Measurements from ENCODE around the gene POLN. TPM values are rescaled to one million over a fixed set of nuclear protein-coding genes. Genes with fewer than 3 reads are reported as not detected.
"Not testable (repeated sequence)": the region's sequence is repeated elsewhere in the genome, so short reads cannot be mapped to it uniquely, and the experiment has no call there.

POLN gene
- polyA plus RNA-seq, 1 donor: 6.6 TPM

DNA sequence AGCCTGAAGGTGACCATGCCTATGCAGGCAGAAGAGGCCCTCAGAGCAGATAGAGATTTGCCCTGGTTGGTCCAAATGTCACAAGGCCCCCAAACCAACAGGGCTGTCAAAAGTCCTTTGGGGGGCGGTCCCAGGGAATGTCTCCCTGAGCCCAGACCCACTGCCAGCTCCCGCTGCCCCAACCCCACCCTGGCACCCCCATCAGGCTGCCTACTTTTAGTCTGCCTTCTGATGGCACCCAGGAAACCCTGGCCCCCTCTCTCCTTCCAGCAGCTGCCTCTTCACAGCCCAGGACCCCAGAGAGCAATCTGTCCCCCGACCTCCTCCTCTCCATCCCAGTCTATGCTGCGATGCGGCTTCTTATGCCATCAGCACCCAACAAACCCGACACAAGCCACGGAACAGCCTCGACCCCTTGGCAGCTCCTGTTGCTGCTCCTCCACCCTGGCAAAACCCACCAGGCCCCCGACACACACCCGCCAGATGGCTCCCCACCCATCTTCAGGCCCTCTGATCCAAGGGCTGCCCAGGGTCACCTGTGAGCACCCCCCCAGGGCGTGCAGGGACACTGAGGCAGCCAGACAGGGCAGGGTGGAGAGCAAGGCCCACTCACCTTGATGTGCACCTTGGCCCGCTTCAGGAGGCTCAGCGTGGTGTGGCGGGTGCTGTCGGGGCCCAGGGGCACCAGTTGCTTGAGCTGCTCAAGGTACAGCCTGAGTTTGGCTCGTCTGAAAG lies 10.0 kb upstream of the POLN start:
- DNase-seq: no peak

DNA sequence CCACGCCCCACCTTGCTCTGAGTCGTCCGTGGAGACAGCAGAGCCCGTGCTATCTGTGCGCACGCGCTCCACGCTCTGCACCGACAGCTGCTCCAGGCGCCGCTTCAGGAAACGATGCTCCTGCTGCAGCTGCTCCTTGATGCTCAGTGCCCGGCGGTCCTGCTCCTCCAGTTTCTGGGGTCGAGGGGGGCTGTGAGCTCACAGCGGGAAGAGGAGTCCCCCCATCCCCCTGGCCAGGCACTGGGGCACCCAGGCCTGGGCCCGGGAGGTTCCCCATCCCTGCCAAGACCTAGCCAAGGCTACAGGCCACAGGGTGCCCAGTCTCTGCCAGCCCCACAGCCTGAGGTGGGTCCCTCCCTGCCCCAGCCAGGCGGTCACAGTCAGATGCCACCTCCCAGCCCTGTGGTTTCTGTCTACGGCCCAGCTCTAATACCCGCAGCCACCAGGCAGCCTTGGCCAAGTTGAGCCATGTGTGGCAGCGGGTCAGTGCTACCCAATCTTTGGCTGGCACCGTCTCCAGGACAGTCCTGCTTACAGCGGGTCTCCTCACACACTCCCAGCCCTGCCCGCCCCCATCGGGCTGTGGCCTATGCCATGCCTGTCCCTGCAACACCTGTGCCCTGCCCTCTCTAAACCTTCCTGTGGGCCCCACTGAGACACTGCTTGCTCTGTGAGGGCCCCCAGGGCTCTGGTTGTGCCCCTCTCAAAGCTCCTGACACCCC lies 9.3 kb upstream of the POLN start:
- no peak for DNase-seq

- DNase-seq: no peak
Observed at GRCh38 chr4:2250357-2251072, 8.6 kb upstream of the POLN start.

GRCh38 chr4:2249526-2250356 lies 7.8 kb upstream of the POLN start:
- no peak for DNase-seq

DNA sequence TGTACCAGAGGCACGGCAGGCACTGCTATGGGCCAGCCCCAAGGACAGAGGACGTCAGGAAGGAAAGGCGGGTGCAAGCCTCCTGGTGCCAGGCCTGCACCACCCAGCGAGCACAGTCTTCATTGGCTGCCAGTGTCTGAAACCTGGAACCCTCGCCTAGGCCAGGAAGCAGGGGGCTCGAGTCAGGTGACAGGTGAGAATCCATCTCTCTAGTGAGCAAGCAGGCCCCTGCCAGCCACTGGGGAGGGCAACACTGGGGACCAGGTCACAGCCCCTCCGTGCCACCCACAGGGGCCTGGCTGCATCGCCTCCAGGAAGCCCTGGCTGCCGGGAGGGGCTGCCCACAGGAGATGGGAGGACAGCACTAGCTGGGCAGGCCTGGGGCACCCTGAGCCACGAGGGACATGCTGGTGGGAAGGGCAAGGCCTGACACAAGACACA lies 6.9 kb upstream of the POLN start:
- no peak for DNase-seq

GRCh38 chr4:2248044-2248780 lies 6.3 kb upstream of the POLN start:
- DNase-seq: no peak

DNA sequence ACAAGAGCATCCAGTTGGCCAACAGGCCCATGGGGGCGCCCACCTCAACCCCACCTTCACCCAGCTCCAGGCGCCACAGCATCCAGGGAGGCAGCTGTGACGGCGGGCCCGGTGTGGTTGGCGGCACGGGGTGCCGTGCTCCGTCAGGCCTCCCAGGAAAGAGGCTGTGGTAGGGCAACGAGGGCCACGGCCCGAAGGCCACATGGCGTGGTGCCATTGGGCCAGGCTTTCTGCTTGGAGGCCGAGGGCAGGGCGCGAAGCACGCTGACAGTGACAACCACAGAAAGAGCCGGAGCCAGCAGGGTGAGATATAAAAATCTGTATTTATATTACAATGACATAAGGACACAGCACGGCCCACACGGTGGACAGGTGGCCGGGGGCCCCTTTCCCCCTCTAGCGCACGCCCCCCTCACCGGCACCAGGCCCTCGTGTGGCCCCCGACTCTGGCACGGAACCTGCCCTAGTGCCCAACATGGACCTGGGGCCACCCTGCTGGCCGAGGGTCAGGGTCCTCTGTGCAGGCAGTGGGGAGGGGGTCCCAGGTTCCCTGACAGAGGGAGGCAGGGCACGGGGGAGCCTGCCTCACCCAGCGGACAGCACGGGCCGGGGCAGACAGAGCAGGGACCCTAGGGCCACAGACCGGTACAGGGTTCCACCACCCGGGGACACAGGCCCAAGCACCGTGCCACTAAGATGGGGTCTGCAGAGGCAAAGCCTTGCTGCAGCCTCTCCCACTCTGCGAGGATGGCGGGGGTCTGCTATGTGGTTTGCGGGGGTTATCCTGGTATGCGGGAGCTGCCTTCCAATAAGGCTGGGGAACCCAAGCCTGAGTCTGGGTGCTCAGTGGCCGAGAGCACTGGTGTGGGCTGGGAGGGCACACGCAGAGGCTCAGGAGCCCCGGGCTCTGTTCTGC lies 5.5 kb upstream of the POLN start:
- no peak for DNase-seq

DNA sequence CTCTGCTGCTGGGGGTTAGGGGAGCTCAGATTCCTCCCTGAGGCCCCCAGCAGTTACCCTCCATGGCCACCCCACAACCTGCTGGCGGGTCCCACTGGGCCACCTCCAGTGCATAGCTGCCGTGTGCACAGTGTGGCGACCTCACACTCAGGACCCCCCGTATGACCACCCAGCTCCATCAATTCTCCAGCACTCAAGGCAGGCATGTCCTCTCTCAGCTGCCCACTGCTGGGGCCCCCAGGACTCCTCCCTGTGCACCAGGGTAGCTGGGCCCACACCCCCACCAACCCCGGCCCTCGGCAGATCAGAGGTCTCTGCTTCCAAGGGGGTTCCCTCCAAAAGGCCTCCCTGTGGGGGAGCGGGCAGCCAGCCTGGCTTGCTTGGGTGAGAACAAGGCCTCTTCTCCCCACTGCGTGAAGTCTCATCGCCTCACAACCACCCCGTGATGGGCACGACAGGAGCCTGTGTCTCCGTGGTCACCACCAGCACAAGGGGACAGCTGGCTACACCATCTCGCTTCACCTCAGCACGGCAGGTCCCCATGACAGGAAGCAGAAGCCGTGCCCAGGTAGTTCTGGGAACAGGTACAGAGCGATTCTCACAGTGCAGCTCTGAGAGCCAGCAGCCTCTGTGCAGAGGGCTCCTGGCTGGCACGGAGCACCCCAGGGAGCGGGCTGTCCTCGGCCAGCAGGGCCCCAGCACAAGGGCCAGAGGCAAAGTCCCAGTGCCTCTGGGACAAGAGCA lies 4.6 kb upstream of the POLN start:
- no peak for DNase-seq

- no peak for DNase-seq
Observed at GRCh38 chr4:2245787-2246275, 3.9 kb upstream of the POLN start.

- no peak for DNase-seq
Observed at GRCh38 chr4:2245057-2245786, 3.3 kb upstream of the POLN start.

- DNase-seq: peak; percentile 38
Observed at GRCh38 chr4:2243681-2244380, 1.9 kb upstream of the POLN start.

- DNase-seq: no peak
Observed at GRCh38 chr4:2241003-2241402, 918 bp downstream of the POLN start.

- DNase-seq: no peak
Observed at GRCh38 chr4:2236944-2237666, 4.8 kb downstream of the POLN start.

DNA sequence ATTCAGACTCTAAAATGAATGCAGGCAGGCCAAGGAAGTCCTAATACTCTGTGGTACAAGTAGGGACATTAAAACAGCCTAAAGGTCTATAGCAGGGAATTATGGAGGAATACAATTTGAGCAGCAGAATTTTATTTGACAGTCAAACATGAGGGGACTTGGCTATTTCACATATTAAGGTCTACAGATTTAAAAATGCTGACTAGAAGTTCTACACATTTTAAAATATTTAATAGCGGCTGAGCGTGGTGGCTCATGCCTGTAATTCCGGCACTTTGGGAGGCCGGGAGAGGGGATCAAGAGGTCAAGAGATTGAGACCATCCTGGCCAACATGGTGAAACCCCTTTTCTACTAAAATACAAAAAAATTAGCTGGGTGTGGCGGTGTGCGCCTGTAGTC lies 10.8 kb downstream of the POLN start:
- DNase-seq: no peak

- no peak for DNase-seq
Observed at GRCh38 chr4:2226261-2226660, 15.7 kb downstream of the POLN start.

DNA sequence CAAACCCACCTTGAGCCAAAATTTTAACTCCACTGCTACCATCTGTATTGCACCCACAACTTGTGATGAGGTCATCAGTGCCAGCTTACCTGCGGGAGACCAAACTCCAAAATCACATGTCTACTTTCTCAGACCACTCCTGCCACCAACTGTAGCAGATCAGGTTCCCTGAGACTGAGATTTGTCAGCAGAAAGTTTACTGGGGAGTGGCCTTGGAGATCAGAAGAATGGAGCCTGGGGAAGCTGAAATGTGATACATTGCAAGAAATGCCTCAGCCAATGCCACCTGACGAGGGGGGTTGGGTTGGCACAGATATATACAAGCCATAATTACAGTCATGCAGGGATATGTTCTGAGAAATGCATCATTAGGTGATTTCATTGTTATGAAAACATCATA lies 19.1 kb downstream of the POLN start:
- DNase-seq: no peak

- DNase-seq: not testable (repeated sequence)
Observed at GRCh38 chr4:2221378-2221777, 20.5 kb downstream of the POLN start.
